Kasumi-1 (cell line): ENCODE results near the gene ETFA.

ENCODE experiments used
- DNase-seq, 2 experiments: peaks; one replicate each; lab custom pipeline; 2025; lab: John Stamatoyannopoulos, UW

The ETFA gene

DNA sequence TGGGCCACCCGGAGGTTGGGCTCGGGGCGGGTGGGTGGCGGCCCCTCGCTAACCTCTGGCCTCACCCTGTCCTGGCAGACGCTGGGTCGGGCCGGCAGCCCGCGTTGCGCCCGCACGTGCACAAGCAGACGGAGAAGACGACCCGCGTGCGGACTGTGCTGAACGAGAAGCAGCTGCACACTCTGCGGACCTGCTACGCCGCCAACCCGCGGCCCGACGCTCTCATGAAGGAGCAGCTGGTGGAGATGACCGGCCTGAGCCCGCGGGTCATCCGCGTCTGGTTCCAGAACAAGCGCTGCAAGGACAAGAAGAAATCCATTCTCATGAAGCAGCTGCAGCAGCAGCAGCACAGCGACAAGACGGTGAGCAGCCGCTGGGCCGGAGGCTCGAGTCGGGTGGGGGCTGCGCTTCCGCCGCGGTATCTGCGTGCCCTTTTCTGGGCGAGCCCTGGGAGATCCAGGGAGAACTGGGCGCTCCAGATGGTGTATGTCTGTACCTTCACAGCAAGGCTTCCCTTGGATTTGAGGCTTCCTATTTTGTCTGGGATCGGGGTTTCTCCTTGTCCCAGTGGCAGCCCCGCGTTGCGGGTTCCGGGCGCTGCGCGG is 29.0 kb upstream of the ETFA start:
- peak; percentile 40 to 43 for DNase-seq

DNA sequence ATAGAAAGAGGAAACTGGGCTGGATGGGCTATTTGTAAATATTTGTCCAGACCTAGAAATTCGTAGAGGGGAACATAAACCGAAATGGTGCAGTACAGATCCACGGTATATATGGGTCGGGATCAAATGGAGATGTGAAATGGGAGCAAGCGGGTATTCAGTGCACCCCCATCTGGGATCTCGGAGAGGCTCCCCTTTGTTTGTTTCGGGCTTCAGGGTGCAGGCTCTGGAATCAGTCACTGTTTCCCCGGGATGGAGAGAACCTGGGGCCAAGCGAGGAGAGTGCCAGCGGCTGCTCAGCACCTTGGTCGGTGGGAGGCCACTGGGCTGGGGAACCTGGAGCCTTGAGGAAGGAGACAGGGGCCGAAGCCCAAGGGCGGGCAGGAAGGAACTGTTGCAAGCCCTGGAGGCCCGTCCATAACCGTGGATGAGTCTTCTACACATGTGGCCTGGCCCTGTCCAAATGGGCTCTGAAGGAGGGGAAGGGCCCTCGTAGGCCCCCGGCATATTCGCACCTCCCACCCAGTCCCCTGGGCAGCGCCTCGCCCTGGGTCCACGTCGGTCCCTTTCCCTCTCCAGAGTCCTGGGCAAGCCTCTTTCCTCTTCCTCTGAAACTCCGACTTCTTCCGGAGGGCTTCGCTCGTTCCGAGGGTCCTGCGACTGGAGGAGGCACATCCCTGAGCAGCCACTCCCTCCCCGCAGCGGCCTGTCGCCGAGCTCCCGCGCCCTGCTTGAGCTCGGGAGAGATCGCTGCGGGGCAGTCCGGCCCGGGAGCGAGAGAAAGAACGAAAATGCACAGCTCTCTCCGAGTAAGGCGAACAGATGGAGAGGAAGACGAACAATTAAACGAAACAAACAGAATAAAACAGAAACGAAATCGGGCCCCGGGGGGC is 28.3 kb upstream of the ETFA start:
- DNase-seq = peak; percentile 43

DNA sequence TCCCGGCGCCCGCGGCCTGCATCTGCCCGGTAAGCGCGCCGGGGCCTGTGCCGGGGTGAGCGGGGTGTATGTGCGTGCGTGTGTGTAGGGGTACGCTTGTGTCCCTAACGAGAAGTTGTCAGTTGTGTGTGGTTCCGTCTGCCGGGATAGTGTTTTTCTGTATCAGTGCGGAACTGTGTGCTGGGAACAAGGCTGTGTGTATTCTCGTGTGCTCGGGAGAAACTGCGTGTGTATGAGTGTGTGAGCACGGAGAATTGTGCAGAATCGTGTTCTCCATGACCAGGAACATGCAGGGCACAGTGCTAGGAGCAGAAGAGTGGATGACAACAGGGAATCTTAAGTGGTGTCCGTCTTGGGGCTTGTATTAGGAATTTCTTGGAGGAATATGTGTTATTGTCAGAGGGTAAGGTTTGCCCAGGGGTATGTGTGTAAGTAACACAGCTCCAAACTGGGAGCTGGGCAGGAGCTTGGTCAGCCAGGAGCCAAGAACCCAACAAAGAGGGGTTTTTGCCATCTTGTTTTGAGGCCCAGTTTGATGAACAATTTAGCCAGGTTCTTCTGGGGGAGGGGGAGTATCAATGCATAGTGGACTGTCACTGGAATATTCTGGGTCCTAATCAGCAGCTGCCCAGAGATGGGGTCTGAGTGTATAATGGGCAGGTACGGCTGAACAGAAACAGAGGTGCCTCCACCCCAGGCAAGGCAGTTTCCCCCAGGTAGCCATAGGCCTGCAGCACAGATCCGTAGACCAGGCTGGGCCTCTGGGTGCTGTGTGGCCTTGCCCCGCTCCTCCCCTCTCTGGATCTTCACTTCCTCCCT is 27.4 kb upstream of the ETFA start:
- DNase-seq = no peak

DNA sequence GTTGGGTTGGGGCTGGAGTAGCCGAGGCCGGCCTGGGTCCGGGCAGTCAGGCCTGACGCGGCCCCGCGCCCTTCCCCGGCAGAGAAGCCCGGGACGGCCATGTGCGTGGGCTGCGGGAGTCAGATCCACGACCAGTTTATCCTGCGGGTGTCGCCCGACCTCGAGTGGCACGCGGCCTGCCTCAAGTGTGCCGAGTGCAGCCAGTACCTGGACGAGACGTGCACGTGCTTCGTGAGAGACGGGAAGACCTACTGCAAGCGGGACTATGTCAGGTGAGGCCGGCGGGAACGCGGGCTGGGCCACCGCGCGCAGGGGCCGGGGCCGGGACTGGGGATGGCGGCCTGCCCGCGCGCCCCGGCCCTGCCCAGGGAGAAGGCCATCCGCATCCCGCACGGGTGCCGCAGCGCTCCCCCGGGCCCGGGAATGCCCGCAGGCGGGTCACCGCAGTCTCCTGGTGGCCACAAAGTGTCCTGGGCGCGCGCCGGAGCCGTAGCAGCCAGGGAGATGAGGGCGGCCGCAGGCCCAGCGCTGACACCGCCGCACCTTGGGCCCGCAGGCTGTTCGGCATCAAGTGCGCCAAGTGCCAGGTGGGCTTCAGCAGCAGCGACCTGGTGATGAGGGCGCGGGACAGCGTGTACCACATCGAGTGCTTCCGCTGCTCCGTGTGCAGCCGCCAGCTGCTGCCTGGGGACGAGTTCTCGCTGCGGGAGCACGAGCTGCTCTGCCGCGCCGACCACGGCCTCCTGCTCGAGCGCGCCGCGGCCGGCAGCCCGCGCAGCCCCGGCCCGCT is 26.6 kb upstream of the ETFA start:
- DNase-seq = no peak

DNA sequence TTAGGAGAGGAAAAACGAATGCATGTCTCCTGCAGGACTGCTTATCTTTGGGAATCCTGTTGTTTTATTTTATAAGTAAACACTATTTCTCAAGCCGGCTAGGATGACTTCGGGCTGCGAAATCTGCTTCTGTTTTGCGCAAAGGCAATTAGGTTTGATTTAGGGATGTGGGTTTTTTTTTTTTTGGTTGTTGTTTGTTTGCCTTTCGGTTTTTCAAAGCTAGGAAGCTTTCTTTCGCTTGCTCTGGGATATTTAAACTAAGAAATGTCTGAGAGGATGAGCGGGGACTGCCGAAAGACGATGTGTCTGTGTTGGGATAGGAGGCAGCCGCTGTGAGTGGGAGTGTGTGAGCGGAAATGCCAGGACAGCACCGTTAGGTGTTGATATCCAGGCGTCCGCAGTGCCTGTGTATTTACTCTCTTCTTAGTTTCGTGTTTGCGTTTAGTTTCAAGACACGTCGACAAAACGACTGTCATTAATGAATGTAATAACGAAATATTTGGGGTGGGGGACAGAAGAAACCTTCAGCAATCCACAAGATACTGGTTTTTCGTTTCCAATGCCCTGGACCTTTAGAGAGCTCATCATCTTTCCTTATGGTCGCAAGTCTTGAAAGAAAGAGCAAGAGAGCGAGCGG is 25.9 kb upstream of the ETFA start:
- no peak for DNase-seq

DNA sequence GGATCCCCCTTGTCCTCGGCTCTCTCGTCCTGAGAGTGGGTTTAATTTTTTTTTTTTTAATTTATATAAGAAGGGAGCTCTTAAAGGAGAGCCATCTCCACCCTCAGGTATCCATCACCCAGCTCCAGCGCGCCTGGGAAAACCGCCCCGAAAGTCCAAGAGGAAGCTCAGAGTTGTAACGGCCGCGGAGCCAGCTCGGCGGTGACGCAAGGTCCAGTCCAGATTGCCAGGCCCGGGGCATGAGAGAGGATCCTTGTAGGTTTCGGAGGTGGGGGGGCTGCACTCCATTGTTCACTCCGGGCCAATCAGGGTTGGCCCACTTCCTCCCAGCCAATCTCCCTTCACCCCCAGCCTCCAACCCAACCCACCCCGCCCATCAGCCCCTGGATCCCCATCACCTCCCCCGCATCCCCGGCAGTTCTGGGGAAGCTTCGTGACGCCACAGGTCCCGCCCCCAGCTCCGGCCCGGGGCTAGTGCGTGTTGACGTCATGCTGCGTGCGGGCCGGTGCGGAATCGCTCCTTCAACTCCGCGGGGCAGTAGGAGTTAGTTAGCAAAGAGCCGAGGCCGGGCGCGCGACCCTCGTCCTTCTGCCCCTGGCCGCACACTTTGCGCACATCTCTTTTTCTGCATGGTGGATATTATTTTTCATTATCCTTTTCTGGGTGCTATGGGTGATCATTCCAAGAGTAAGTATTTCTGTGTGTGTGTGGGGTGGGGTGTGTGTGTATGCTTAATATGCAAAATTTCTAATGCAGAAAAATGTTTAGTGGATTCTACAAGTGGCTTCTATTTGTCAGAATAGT is 25.2 kb upstream of the ETFA start, which contains the start of gene ISL2:
ISL2 (plus strand) TSS at position 520 of the 805 bp plus-strand sequence; CDS start at position 631, 111 bp downstream.
- peak in 1 of 2 experiments; percentile 9 for DNase-seq

DNA sequence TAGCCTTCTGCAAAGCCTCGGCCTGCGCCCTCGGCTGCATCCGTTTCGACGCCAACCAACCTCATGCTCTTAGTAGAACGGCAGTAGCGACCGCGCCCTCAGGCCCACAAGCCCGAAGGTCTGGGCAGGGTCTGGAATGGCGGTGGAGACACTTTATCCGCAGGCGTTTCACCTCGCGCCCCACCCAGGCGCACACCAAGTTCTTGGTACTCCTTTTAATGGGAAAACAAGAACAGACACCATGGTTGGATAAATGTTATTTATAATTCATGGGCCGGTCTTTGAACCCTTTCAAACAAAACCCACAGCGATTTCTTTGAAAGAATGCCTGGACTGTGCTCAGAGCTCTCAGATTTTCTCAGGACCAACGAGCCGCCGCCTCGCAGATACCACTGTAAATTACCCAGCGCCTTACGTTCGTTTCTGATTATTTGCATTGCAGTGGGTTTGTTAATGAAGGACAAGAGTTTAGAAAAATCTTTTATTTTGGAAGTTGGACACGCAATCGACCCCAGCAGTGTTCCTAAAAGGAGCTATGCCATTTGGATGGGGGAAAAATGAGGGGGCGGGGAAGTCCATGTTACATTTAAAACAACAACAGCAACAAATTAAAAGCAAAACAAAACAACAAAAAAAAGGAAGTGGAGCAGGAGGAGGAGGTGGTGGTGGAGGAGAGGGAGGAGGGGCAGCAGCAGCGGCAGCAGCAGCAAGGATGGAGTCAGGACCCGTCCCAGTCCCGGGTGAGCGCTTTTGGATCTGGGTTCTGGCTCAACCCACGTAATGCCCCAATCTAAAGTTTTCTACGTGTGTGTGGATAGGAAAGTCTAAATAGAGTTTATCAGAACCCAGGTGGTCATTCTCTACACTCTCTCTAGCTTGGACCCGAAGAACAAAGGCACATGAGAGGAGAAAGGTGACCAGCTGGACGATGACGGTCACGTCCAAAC is 24.3 kb upstream of the ETFA start:
- DNase-seq = peak in 1 of 2 experiments; percentile 7

DNA sequence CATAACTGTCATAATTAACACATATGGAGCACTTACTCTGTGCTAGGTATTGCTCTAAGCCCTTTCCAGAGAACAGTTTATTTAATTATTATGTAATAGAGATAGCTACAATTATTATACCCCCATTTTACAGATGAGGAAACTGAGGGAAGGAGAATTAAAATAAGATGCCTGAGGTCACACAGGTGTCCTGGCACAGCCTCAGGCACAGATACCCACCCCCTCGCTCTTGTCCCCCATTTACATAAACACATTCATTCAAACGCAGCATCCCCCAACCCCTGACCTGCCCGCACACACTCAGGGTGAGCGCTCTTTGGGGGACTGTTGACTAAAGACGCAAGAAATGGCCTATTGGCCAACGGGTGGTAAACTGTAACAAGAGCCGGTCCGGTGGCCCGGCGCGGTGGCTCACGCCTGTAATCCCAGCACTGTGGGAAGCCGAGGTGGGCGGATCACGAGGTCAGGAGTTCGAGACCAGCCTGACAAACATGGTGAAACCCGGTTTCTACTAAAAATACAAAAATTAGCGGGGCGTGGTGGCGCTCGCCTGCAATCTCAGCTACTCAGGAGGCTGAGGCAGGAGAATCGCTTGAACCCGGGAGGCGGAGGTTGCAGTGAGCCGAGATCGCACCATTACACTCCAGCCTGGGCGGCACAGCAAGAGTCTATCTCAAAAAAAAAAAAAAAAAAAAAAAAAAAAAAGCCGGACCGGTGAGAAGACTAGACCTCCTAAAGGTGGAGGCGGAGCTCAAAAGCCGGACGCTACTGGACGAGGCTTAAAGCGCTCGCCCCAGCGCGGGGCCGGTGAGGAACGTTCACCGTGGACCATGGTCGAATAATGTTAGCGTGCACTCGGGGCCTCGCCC is 23.4 kb upstream of the ETFA start:
- DNase-seq = no peak

DNA sequence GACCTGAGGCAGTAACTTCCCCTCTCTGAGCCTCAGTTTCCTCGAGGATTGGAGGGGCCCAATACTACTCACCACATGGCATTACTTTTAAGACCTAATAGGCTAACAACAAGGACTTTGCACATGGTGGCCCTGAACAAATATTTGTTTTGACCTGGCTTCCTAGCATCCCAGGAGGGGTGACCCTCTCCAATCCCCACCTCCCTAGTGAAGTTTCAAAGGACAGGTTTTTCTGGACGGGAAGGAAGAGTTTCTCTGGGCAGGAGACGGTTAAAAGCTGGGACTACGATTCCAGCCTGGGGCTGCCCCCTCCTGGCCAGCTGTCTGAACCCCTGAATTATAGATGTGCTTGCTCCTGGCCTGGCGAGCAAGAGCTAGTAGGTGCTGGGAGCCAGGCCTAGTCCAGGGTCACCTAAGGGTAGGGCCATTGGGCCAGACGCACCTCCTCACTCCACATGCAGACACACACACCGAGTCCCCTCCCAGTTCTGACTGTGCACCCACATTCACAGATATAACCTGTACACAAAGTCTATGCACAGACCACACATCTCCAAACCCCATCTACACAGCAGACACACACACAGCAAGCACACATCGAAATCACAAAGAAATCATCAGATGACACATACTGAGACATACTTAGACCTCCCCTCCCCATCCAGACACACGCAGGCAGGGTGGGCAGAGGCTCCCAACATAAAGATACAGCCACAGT is 22.6 kb upstream of the ETFA start:
- DNase-seq = peak; percentile 25 to 27

DNA sequence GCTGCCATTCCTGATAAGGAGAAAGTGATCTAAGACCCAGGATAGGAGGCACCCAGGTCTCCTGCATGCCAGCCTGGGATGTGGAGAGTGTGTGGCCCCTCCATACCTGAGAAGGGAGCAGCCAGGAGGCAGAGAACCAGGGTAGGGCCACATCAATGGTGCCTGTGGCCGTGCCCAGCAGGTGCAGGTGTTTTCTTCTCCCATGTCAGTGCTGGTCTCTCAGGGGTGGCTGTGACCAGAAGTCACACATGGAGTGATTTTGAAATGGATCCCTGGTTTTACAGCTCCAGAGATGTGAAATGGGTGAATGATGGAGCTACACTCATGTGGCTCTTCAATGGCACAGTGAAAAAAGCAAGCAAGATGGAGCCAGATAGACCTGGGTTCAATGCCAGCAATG is 22.0 kb upstream of the ETFA start:
- no peak for DNase-seq

DNA sequence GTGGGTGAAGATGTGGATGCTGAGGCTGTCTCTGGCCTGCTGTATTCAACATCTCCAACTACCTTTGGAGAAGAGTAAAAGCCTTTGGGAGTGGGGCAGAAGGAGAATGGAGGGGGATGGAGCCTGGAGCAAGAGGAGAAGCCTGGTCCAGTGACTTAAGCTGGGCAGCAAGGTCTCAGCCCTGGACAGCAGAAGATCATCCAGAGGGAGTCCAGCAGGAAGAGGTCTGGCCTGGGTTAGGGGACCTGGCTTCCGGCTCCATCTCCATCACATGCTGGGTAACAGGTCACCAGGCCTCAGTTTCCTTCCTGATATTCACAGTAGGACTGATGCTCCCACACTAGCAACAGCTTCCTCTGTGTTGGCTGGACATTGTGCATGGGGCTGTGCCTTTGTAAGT is 21.5 kb upstream of the ETFA start:
- no peak for DNase-seq

DNA sequence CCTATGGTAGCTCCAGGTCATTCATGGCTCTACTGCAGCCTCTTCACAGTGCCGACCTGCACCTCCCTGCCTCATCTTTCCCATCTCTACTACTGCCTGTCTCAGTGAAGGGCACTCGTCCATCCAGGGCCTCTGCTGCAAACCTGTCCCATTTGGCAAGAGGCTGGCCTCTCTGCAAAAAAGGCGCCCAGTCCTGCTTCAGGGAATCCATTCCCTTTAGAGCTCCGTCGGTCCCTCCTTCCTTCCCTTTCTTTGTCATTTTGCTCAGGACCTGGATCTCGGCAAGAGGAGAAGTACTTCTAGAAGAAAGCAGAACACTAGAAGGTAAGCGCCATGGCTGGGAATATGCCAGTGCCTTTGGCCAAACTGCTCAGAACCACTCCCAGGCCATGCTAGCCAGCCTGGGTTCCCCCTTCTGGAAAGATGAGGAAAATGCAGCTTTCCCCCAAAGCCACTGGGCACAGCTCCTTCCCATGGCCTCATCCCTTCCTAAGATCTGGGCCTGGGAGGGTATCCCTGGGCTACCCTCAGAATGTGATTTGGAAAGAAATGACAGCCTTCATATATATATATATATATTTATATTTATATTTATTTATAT is 18.9 kb upstream of the ETFA start:
- DNase-seq = peak; percentile 26 to 38

DNA sequence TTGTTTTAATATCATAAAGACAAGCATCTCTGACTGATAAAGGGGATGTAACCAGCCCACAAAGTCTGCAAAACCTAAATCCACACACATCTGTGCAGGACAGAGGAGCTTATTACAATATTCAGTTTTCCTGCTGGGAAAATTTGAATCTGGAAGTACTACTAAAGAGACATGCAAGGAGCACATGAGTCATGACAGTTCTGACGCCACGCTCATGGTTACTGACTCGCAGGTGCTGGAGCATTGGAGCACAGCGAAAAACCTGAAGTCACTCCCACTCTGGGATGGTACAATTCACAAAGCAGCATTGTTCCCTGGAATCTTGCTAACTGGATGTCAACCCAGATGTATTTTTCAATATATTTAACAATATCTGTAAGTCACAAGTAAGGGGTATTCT is 17.7 kb upstream of the ETFA start:
- DNase-seq = no peak

DNA sequence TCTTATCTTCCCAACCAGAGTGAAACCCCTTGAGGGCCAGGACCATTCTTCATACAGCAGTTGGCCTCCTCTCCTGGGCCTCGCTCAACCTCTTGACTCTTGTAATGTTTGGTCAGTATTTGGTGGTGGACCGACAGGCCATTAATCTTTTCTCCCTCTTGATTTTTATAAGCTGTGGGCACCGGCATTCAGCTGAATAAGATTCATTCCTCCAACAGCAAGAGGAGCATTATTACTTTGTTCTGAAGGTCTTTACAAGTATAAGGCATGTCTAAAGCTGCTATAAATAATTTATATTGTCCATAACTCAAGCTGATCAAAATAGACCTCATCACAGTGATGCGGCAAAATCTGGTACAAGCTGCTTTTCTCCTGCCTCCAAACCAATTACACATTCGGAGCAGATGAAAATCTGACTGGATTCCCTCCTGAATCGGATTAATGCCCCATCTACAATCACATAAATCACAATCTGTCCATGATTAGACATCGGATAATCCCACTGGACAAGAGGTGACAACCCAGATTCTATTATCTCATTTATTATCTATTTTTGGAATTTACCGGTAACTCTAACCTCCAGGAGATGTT is 16.9 kb upstream of the ETFA start:
- no peak for DNase-seq

DNA sequence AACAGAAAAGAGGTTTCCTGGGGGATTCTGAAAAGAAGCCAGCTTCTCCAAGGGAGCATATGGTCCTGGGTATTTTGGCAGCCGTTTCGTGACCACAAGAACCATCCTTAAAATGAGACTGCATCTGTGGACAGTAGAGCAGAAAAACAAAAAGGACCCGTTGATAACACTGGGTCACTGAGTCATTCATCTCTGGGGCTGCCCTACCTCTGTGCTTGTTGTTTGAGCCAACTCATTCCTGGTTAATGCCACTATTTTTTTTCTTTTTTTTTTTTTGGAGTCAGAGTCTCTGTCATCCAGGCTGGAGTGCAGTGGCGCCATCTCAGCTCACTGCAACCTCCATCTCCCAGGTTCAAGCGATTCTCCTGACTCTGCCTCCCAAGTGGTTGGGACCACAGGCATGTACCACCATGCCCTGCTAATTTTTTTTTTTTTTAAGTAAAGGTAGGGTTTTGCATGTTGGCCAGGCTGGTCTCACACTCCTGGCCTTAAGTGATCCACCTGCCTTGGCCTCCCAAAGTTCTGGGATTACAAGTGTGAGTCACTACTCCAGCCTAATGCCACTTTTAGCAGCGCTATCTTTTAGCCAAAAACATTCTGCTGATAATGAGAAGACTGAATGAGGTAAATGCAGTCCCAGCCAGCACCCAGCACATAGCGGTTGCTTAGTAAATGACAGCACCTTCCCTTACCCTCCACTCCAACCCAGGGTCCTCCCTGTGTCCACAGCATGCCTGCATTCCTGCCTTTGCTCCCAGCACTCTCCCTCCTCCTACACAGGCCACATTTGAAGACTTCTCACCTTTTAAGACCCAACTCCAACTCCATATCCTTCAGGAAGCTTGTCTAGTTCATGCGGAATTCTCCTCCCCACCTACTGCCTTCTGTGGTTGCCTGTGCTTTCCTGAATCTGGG is 16.2 kb upstream of the ETFA start:
- no peak for DNase-seq

DNA sequence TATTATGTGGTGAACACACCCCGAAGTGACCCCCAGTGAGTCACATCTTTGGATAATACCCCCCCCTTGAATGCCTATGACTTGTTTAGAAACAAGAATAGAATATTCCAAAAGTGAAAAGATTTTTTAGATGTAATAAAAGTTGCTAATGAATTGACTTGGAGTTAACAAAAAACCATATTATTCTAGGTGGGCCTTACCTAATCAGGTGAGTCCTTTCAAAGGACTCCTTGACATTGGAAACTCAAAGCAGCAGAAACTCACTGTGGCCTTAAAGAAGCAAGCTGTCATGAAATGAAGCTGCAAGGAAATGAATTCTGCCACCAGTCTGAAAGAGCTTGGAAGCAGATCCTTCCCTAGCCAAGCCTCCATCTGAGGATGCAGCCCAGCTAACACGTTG is 14.4 kb upstream of the ETFA start:
- no peak for DNase-seq
